PC-9 (cell line): ENCODE results near the gene RBM33. TPM values are rescaled to one million over a fixed set of nuclear protein-coding genes. Genes with fewer than 3 reads are reported as not detected.

Experiments
- BruUV-seq: library from RNA; stranded (reverse); fragments of 400-500 nt; replicated peaks from 2 replicates; lab custom pipeline; 2021; lab: Mats Ljungman, UMichigan
- CTCF ChIA-PET: fragments of 300-600 bp; sonication (Branson Sonifier 250); formaldehyde crosslinking; loops from one replicate; lab custom pipeline; 2022; ENCODE audit warnings: antibody characterized with exemption; lab: Charles Lee
- POLR2A ChIA-PET: fragments of 300-600 bp; sonication (Branson Sonifier 250); formaldehyde crosslinking; loops from one replicate; lab custom pipeline; 2022; ENCODE audit warnings: antibody characterized with exemption; ENCODE audit not compliant: unreplicated experiment; lab: Charles Lee
- DNase-seq, 2 experiments: peaks; one replicate each; pipeline versions ENCODE4 v3.0.0 to v3.0.0-alpha.2; 2015 to 2022; ENCODE audit warnings: mixed read lengths in 1 of 2
- H2AFZ ChIP-seq: fragments of 200-600 bp; sonication (generic); 2 replicates; pipeline ENCODE4 v1.8.1; 2017; ENCODE audit warnings: antibody characterized with exemption
- H3F3A ChIP-seq: fragments of 200-600 bp; sonication (generic); 2 replicates; pipeline ENCODE4 v1.8.1; 2017; ENCODE audit warnings: antibody characterized with exemption, mild to moderate bottlenecking, low read depth; ENCODE audit not compliant: insufficient read depth
- H3K27ac ChIP-seq: fragments of 200-600 bp; sonication (generic); 2 replicates; pipeline ENCODE4 v1.6.1; 2016; ENCODE audit warnings: mixed run types
- H3K27me3 ChIP-seq: fragments of 200-600 bp; sonication (generic); 2 replicates; pipeline ENCODE4 v1.6.1; 2016; ENCODE audit warnings: low read depth, mixed run types; ENCODE audit not compliant: insufficient read depth
- H3K36me3 ChIP-seq: fragments of 200-600 bp; sonication (generic); 2 replicates; pipeline ENCODE4 v1.6.1; 2016; ENCODE audit warnings: low read depth, mixed run types
- H3K4me1 ChIP-seq: fragments of 200-600 bp; sonication (generic); replicated peaks from 2 replicates; pipeline ENCODE4 v1.6.1; 2016; ENCODE audit warnings: mixed run types; ENCODE audit not compliant: insufficient read depth
- H3K4me2 ChIP-seq: fragments of 200-600 bp; sonication (generic); 2 replicates; pipeline ENCODE4 v1.6.1; 2017; ENCODE audit warnings: mixed run types
- H3K4me3 ChIP-seq: fragments of 200-600 bp; sonication (generic); 2 replicates; pipeline ENCODE4 v1.6.1; 2016; ENCODE audit warnings: mixed run types
- H3K79me2 ChIP-seq: fragments of 200-600 bp; sonication (generic); 2 replicates; pipeline ENCODE4 v1.6.1; 2017; ENCODE audit warnings: low read depth, mixed run types
- H3K9me2 ChIP-seq: fragments of 200-600 bp; sonication (generic); 2 replicates; pipeline ENCODE4 v1.8.1; 2017; ENCODE audit warnings: mild to moderate bottlenecking; ENCODE audit not compliant: insufficient read depth
- H3K9me3 ChIP-seq: fragments of 200-600 bp; sonication (generic); 2 replicates; pipeline ENCODE4 v1.8.1; 2016; ENCODE audit warnings: low read depth; ENCODE audit not compliant: insufficient read depth
- H4K20me1 ChIP-seq: fragments of 200-600 bp; sonication (generic); 2 replicates; pipeline ENCODE4 v1.8.1; 2017; ENCODE audit not compliant: insufficient read depth
- CTCF ChIP-seq: fragments of 200-600 bp; sonication (generic); conservative IDR thresholded peaks from 2 replicates; pipeline ENCODE4 v1.6.1; 2017; ENCODE audit warnings: mixed run types, antibody characterized with exemption, mild to moderate bottlenecking, moderate library complexity
- EZH2 ChIP-seq: fragments of 200-600 bp; sonication (generic); IDR thresholded peaks from 2 replicates; pipeline ENCODE4 v1.8.0; 2017; ENCODE audit warnings: antibody characterized with exemption, low read depth
- intact Hi-C: fragments of 100-400 bp; cut with micrococcal nuclease; formaldehyde crosslinking; loops from one replicate; pipeline ENCODE4 v1.10.0; 2022; ENCODE audit not compliant: unreplicated experiment
- total RNA-seq: library from RNA; stranded (reverse); gene quantifications from 2 replicates; pipeline ENCODE4 v1.2.3, GENCODE V29; 2021

Gene RBM33
- total RNA-seq, 1 experiment from 2014 or later: 85.7 TPM

GRCh38 chr7:155653803-155654202 is 9.3 kb downstream of the RBM33 start:
- BruUV-seq: no TSS peak
- peaks cover 93% of the 10 kb centered on the region for H4K20me1 ChIP-seq
- peaks cover 7% of the 10 kb centered on the region; the same call in 1 of the 2 replicates for H3K4me1 ChIP-seq
- POLR2A ChIA-PET: no interaction called here
- no peak for DNase-seq
- no peak overlapping the region for H3K4me2 ChIP-seq
- no peak overlapping the region for H3K4me3 ChIP-seq
- H3K27ac ChIP-seq: no peak overlapping the region; the same call in 1 of the 2 replicates
- no peak overlapping the region for H2AFZ ChIP-seq
- H3K27me3 ChIP-seq: no peaks in the 10 kb centered on the region
- peaks cover 100% of the 10 kb centered on the region for H3K79me2 ChIP-seq
- CTCF ChIA-PET: no interaction called here
- H3K36me3 ChIP-seq: peaks cover 11% of the 10 kb centered on the region
- TF ChIP-seq CTCF: no peak
- no peak for TF ChIP-seq EZH2
- no peaks in the 10 kb centered on the region for H3K9me2 ChIP-seq
- H3K9me3 ChIP-seq: peaks cover 8% of the 10 kb centered on the region; the same call in 1 of the 2 replicates
- H3F3A ChIP-seq: no peaks in the 10 kb centered on the region; the same call in 1 of the 2 replicates
- intact Hi-C loops: no loop called here

- DNase-seq: no peak
- Histone ChIP-seq H3F3A (peaks cover 12% of the 10 kb centered on the region; the same call in 1 of the 2 replicates), H3K4me1 (peaks cover 7% of the 10 kb centered on the region; the same call in 1 of the 2 replicates), H3K36me3 (peaks cover 4% of the 10 kb centered on the region; the same call in 1 of the 2 replicates), H3K27ac (no peak overlapping the region), H3K4me3 (no peak overlapping the region), H3K9me2 (no peaks in the 10 kb centered on the region), H2AFZ (no peak overlapping the region), H3K9me3 (0 out of 2 replicates have a peak, but pooled peaks cover 3% of the 10 kb centered on the region), H3K4me2 (no peak overlapping the region), H3K27me3 (no peaks in the 10 kb centered on the region), H3K79me2 (peaks cover 99% of the 10 kb centered on the region), H4K20me1 (peaks cover 98% of the 10 kb centered on the region)
- ChIA-PET CTCF (no interaction called here), POLR2A (no interaction called here)
- TF ChIP-seq EZH2 (no peak), CTCF (no peak)
- intact Hi-C loops: loop anchor here (1.0 kb wide), 1 partner anchor 34 kb away; no protein-coding TSS in a partner anchor
- no TSS peak for BruUV-seq
Measured at GRCh38 chr7:155656891-155657290, 12.4 kb downstream of the RBM33 start.

- TF ChIP-seq CTCF (no peak), EZH2 (no peak)
- Histone ChIP-seq H3K27me3 (no peaks in the 10 kb centered on the region), H3F3A (peaks cover 15% of the 10 kb centered on the region; the same call in 1 of the 2 replicates), H4K20me1 (peaks cover 98% of the 10 kb centered on the region), H3K9me2 (no peaks in the 10 kb centered on the region), H3K4me1 (no peaks in the 10 kb centered on the region), H3K9me3 (0 out of 2 replicates have a peak, but pooled peaks cover 1% of the 10 kb centered on the region), H3K4me3 (no peak overlapping the region), H3K79me2 (peaks cover 95% of the 10 kb centered on the region), H3K4me2 (no peak overlapping the region), H3K27ac (no peak overlapping the region), H2AFZ (no peak overlapping the region), H3K36me3 (peaks cover 4% of the 10 kb centered on the region; the same call in 1 of the 2 replicates)
- CTCF ChIA-PET: no interaction called here
- intact Hi-C loops: loop anchor here (2.0 kb wide), 1 partner anchor 15 kb away; the partner anchor contains the start of gene RBM33
- POLR2A ChIA-PET: no interaction called here
- no peak for DNase-seq
- BruUV-seq: no TSS peak
Measured at GRCh38 chr7:155660059-155660757, 15.7 kb downstream of the RBM33 start.
